ENCODE data around the gene RAB17.

Gene RAB17

GRCh38 chr2:237623428-237624403 lies 33.2 kb upstream of the RAB17 start:
- TF ChIP-seq, protein P1, sequence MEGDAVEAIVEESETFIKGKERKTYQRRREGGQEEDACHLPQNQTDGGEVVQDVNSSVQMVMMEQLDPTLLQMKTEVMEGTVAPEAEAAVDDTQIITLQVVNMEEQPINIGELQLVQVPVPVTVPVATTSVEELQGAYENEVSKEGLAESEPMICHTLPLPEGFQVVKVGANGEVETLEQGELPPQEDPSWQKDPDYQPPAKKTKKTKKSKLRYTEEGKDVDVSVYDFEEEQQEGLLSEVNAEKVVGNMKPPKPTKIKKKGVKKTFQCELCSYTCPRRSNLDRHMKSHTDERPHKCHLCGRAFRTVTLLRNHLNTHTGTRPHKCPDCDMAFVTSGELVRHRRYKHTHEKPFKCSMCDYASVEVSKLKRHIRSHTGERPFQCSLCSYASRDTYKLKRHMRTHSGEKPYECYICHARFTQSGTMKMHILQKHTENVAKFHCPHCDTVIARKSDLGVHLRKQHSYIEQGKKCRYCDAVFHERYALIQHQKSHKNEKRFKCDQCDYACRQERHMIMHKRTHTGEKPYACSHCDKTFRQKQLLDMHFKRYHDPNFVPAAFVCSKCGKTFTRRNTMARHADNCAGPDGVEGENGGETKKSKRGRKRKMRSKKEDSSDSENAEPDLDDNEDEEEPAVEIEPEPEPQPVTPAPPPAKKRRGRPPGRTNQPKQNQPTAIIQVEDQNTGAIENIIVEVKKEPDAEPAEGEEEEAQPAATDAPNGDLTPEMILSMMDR (IDR thresholded peaks at IDR 0.05; ENCODE audit: control insufficient read depth, extremely low read depth, insufficient read depth) = no peak
- H3K4me3 ChIP-seq (ENCODE audit: low read depth, low read length) = no peak overlapping the region
- no peak for DNase-seq (ENCODE audit: low read depth)

GRCh38 chr2:237618449-237618848 lies 27.9 kb upstream of the RAB17 start:
- DNase-seq (ENCODE audit: low read depth) = no peak
- TF ChIP-seq, protein P1 (IDR thresholded peaks at IDR 0.05; ENCODE audit: control insufficient read depth, extremely low read depth, insufficient read depth) = no peak
- no peak overlapping the region for H3K4me3 ChIP-seq (ENCODE audit: low read depth, low read length)

GRCh38 chr2:237617587-237617982 lies 27.1 kb upstream of the RAB17 start:
- DNase-seq (ENCODE audit: low read depth) = no peak
- H3K4me3 ChIP-seq (ENCODE audit: low read depth, low read length) = no peak overlapping the region

DNA sequence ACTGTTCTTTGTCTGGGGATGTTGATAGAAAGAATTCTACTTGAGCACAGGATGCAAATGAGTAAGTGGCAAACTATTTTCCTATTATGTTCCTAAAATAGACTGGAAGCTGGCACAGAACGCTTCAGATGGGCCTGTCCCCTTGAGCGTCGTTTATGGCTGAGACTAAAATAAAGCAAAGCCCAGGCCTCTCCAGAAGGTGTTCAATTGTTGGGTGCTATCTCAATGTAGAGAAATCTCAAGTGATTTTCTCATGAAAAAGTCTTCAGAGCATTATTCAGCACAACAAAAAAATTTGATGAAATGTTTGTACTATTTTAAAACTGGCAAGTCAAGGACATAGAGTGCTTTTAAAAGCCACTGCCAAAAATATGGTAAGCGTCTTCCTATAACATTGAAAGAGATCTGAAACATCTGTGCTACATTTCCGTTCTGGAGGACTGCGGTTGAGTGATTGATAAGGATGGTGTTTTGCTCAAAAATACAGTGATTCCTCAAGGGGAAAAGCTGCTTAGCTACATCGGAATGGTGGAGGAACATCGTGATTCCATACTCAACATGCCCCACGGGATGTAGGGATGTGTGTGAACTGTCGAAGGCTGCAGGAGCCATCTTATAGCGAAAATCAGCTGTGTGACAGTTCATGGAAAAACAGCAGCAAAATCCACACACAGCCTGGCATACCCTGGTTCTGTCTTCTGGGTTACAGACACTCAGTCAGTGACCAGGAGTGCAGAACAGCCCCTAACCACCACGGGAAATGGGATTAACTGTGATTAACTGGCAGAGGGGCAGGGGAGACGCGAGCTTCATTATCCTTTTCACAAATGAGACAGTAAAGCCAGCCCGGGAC lies 26.4 kb upstream of the RAB17 start:
- no peak for DNase-seq (ENCODE audit: low read depth)
- no peak overlapping the region for H3K4me3 ChIP-seq (ENCODE audit: low read depth, low read length)
- TF ChIP-seq, protein P1 (IDR thresholded peaks at IDR 0.05; ENCODE audit: control insufficient read depth, extremely low read depth, insufficient read depth) = no peak

More at GRCh38 chr2:237617587-237617982, 27.1 kb upstream of the RAB17 start:
- TF ChIP-seq, protein P1 (IDR thresholded peaks at IDR 0.05; ENCODE audit: control insufficient read depth, extremely low read depth, insufficient read depth) = no peak

DNA sequence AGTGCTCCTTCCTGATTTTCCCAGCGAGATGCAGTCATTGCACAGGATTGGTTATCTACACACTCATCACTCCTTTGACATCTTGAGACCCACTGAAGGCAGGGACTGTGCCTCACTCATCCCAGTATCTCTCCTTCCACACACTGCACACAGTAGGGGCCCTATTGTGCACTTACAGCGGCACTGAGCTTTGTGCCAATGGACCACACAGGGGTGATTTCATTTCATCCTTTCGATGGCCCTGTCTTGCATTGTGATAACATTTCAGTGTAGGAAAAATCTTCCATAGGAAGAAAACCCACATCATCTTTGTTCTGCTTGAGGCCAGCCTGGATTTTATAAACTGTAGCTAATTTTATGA lies 25.8 kb upstream of the RAB17 start:
- no peak for DNase-seq (ENCODE audit: low read depth)
- TF ChIP-seq, protein P1 (IDR thresholded peaks at IDR 0.05; ENCODE audit: control insufficient read depth, extremely low read depth, insufficient read depth) = no peak
- no peak overlapping the region for H3K4me3 ChIP-seq (ENCODE audit: low read depth, low read length)

- TF ChIP-seq, protein P1 (IDR thresholded peaks at IDR 0.05; ENCODE audit: control insufficient read depth, extremely low read depth, insufficient read depth) = no peak
- no peak for DNase-seq (ENCODE audit: low read depth)
- no peak overlapping the region for H3K4me3 ChIP-seq (ENCODE audit: low read depth, low read length)
Measured at GRCh38 chr2:237615631-237616249, 25.2 kb upstream of the RAB17 start.

All from LNCaP clone FGC (cell line).